ENCODE measurements around the gene CAPN8.

CAPN8 gene

GRCh38 chr1:223639331-223639749, 26.2 kb downstream of the CAPN8 start:
- Histone ChIP-seq H3K9me3 (ENCODE audit: insufficient read depth, low read length, severe bottlenecking) (no peaks in the 10 kb centered on the region), H3K79me2 (ENCODE audit: insufficient read depth, low read length) (no peaks in the 10 kb centered on the region), H3K27me3 (ENCODE audit: insufficient read depth, low read length, poor library complexity) (peaks cover 7% of the 10 kb centered on the region), H4K20me1 (ENCODE audit: insufficient read depth, low read length) (no peaks in the 10 kb centered on the region), H3K9ac (ENCODE audit: low read depth, low read length) (no peak overlapping the region), H3K27ac (ENCODE audit: low read length) (no peak overlapping the region), H3K36me3 (ENCODE audit: insufficient read depth, low read length) (no peaks in the 10 kb centered on the region), H3K4me2 (ENCODE audit: insufficient read depth, low read length) (no peak overlapping the region), H3K4me1 (ENCODE audit: insufficient read depth, low read length) (no peaks in the 10 kb centered on the region), H3K4me3 (ENCODE audit: low read depth in 1 of 2, low read length in 2 of 2) (no peak overlapping the region), H2AFZ (ENCODE audit: low read depth, low read length) (no peak overlapping the region)
- DNase-seq (no peak), ATAC-seq (ENCODE audit: insufficient read depth, low read depth) (no peak)
- no peak for TF ChIP-seq CTCF (IDR thresholded peaks at IDR 0.05; ENCODE audit: borderline replicate concordance, extremely low read depth, low read length, poor library complexity, severe bottlenecking)

- Histone ChIP-seq H3K9me3 (ENCODE audit: insufficient read depth, low read length, severe bottlenecking) (no peaks in the 10 kb centered on the region), H4K20me1 (ENCODE audit: insufficient read depth, low read length) (no peaks in the 10 kb centered on the region), H3K27me3 (ENCODE audit: insufficient read depth, low read length, poor library complexity) (peaks cover 9% of the 10 kb centered on the region), H3K4me1 (ENCODE audit: insufficient read depth, low read length) (no peaks in the 10 kb centered on the region), H2AFZ (ENCODE audit: low read depth, low read length) (no peak overlapping the region), H3K4me2 (ENCODE audit: insufficient read depth, low read length) (no peak overlapping the region), H3K4me3 (ENCODE audit: low read depth in 1 of 2, low read length in 2 of 2) (no peak overlapping the region), H3K27ac (ENCODE audit: low read length) (no peak overlapping the region), H3K36me3 (ENCODE audit: insufficient read depth, low read length) (no peaks in the 10 kb centered on the region), H3K9ac (ENCODE audit: low read depth, low read length) (no peak overlapping the region), H3K79me2 (ENCODE audit: insufficient read depth, low read length) (no peaks in the 10 kb centered on the region)
- DNase-seq: no peak
- TF ChIP-seq CTCF (IDR thresholded peaks at IDR 0.05; ENCODE audit: borderline replicate concordance, extremely low read depth, low read length, poor library complexity, severe bottlenecking) (no peak), EZH2 (IDR thresholded peaks at IDR 0.05; ENCODE audit: borderline replicate concordance, low read depth, low read length, severe bottlenecking) (no peak)
- ATAC-seq (ENCODE audit: insufficient read depth, low read depth): no peak
Measured at GRCh38 chr1:223635236-223635635, 30.3 kb downstream of the CAPN8 start.

- TF ChIP-seq EZH2 (IDR thresholded peaks at IDR 0.05; ENCODE audit: borderline replicate concordance, low read depth, low read length, severe bottlenecking) (no peak), CTCF (IDR thresholded peaks at IDR 0.05; ENCODE audit: borderline replicate concordance, extremely low read depth, low read length, poor library complexity, severe bottlenecking) (no peak)
- Histone ChIP-seq H3K9me3 (ENCODE audit: insufficient read depth, low read length, severe bottlenecking) (no peaks in the 10 kb centered on the region), H3K79me2 (ENCODE audit: insufficient read depth, low read length) (no peaks in the 10 kb centered on the region), H3K27me3 (ENCODE audit: insufficient read depth, low read length, poor library complexity) (peaks cover 14% of the 10 kb centered on the region), H3K4me3 (ENCODE audit: low read depth in 1 of 2, low read length in 2 of 2) (no peak overlapping the region), H3K36me3 (ENCODE audit: insufficient read depth, low read length) (no peaks in the 10 kb centered on the region), H3K4me2 (ENCODE audit: insufficient read depth, low read length) (no peak overlapping the region), H4K20me1 (ENCODE audit: insufficient read depth, low read length) (no peaks in the 10 kb centered on the region), H2AFZ (ENCODE audit: low read depth, low read length) (no peak overlapping the region), H3K4me1 (ENCODE audit: insufficient read depth, low read length) (no peaks in the 10 kb centered on the region), H3K9ac (ENCODE audit: low read depth, low read length) (no peak overlapping the region), H3K27ac (ENCODE audit: low read length) (no peak overlapping the region)
- no peak for DNase-seq
- ATAC-seq (ENCODE audit: insufficient read depth, low read depth): no peak
Measured at GRCh38 chr1:223634423-223634822, 31.1 kb downstream of the CAPN8 start.

GRCh38 chr1:223631956-223632355, 33.5 kb downstream of the CAPN8 start:
- Histone ChIP-seq H3K9ac (ENCODE audit: low read depth, low read length) (no peak overlapping the region), H3K36me3 (ENCODE audit: insufficient read depth, low read length) (no peaks in the 10 kb centered on the region), H3K27me3 (ENCODE audit: insufficient read depth, low read length, poor library complexity) (peaks cover 15% of the 10 kb centered on the region), H3K9me3 (ENCODE audit: insufficient read depth, low read length, severe bottlenecking) (no peaks in the 10 kb centered on the region), H3K79me2 (ENCODE audit: insufficient read depth, low read length) (no peaks in the 10 kb centered on the region), H4K20me1 (ENCODE audit: insufficient read depth, low read length) (no peaks in the 10 kb centered on the region), H2AFZ (ENCODE audit: low read depth, low read length) (no peak overlapping the region), H3K4me3 (ENCODE audit: low read depth in 1 of 2, low read length in 2 of 2) (no peak overlapping the region), H3K4me2 (ENCODE audit: insufficient read depth, low read length) (no peak overlapping the region), H3K4me1 (ENCODE audit: insufficient read depth, low read length) (no peaks in the 10 kb centered on the region), H3K27ac (ENCODE audit: low read length) (no peak overlapping the region)
- ATAC-seq (ENCODE audit: insufficient read depth, low read depth) (no peak), DNase-seq (no peak)
- TF ChIP-seq CTCF (IDR thresholded peaks at IDR 0.05; ENCODE audit: borderline replicate concordance, extremely low read depth, low read length, poor library complexity, severe bottlenecking): no peak
- no peak for TF ChIP-seq EZH2 (IDR thresholded peaks at IDR 0.05; ENCODE audit: borderline replicate concordance, low read depth, low read length, severe bottlenecking)

Measured in DND-41 (cell line).